NCI-H774 (cell line): ENCODE data around the gene MYH1.
"Not testable (repeated sequence)": the region's sequence is repeated elsewhere in the genome, so short reads cannot be mapped to it uniquely, and the experiment has no call there.

Experiments used
- DNase-seq: peaks from one replicate; lab custom pipeline; 2025; lab: John Stamatoyannopoulos, UW

MYH1 gene

GRCh38 chr17:10518271-10519037, at the start of gene MYH1:
MYH1 (minus strand) TSS chr17:10518542; CDS start chr17:10516642, 1,900 bp downstream.
- DNase-seq = no peak

GRCh38 chr17:10563991-10564660, 45.8 kb upstream of the MYH1 start:
- DNase-seq = no peak

- DNase-seq = no peak
These were observed 39.7 kb upstream of the MYH1 start for GRCh38 chr17:10558049-10558448.

GRCh38 chr17:10557422-10557821, 39.1 kb upstream of the MYH1 start:
- no peak for DNase-seq

GRCh38 chr17:10556301-10557005, 38.1 kb upstream of the MYH1 start:
- DNase-seq = no peak

- no peak for DNase-seq
These were observed 31.7 kb upstream of the MYH1 start for GRCh38 chr17:10550014-10550413.

GRCh38 chr17:10549096-10549842, 30.9 kb upstream of the MYH1 start, which contains the start of gene MYH2:
MYH2 (minus strand) TSS chr17:10549658; CDS start chr17:10547920, 1,738 bp downstream.
- no peak for DNase-seq

- no peak for DNase-seq
These were observed 29.0 kb upstream of the MYH1 start for GRCh38 chr17:10547351-10547750.

GRCh38 chr17:10543486-10543885, 25.1 kb upstream of the MYH1 start:
- not testable (repeated sequence) for DNase-seq

GRCh38 chr17:10541179-10541578, 22.8 kb upstream of the MYH1 start:
- not testable (repeated sequence) for DNase-seq

GRCh38 chr17:10532026-10532425, 13.7 kb upstream of the MYH1 start:
- DNase-seq = no peak

GRCh38 chr17:10527419-10527818, 9.1 kb upstream of the MYH1 start:
- DNase-seq = no peak

- no peak for DNase-seq
These were observed 8.2 kb upstream of the MYH1 start for GRCh38 chr17:10526517-10526916.

- no peak for DNase-seq
These were observed 4.7 kb upstream of the MYH1 start for GRCh38 chr17:10523064-10523463.

GRCh38 chr17:10521949-10522348, 3.6 kb upstream of the MYH1 start:
- DNase-seq = no peak

- DNase-seq = no peak
These were observed 1.7 kb downstream of the MYH1 start for GRCh38 chr17:10516638-10517037.

- DNase-seq = no peak
These were observed 2.3 kb downstream of the MYH1 start for GRCh38 chr17:10516065-10516464.

- no peak for DNase-seq
These were observed 4.9 kb downstream of the MYH1 start for GRCh38 chr17:10513299-10514067.

- DNase-seq = no peak
These were observed 5.5 kb downstream of the MYH1 start for GRCh38 chr17:10512856-10513255.

GRCh38 chr17:10499950-10500349, 18.4 kb downstream of the MYH1 start:
- DNase-seq = no peak

- DNase-seq = no peak
These were observed 26.3 kb downstream of the MYH1 start for GRCh38 chr17:10492004-10492403.
